Measurements from ENCODE around the gene SMARCD3.

SMARCD3 gene

GRCh38 chr7:151273651-151274390 lies 25.3 kb upstream of the SMARCD3 start:
- Histone ChIP-seq H3K36me3 (ENCODE audit: control insufficient read depth in 4 of 4, insufficient read depth in 4 of 4, low read length in 3 of 4) (no peaks in the 10 kb centered on the region), H3K27ac (ENCODE audit: insufficient read depth in 1 of 2, low read depth in 1 of 2, low read length in 2 of 2, poor library complexity in 1 of 2, severe bottlenecking in 2 of 2) (no peak overlapping the region), H3K27me3 (replicated peaks in 2 of 5; ENCODE audit: control insufficient read depth in 4 of 5, insufficient read depth in 5 of 5, low read length in 4 of 5) (peaks cover 0 to 5% (median 0%) of the 10 kb centered on the region in 5 experiments), H3K4me1 (ENCODE audit: control extremely low read depth in 1 of 4, control insufficient read depth in 4 of 4, insufficient read depth in 4 of 4, low read length in 3 of 4) (peaks cover 1 to 65% (median 47%) of the 10 kb centered on the region in 4 experiments), H3K4me3 (ENCODE audit: control insufficient read depth in 1 of 7, extremely low read depth in 1 of 7, insufficient read depth in 4 of 7, low read depth in 2 of 7, low read length in 6 of 7) (no peak overlapping the region), H3K9me3 (ENCODE audit: control extremely low read depth in 1 of 5, control insufficient read depth in 4 of 5, insufficient read depth in 2 of 5, low read depth in 1 of 5, low read length in 4 of 5) (no peaks in the 10 kb centered on the region)
- ChIA-PET CTCF (interaction anchor here (0.9 to 2.4 kb wide), 7 partner anchors 21 to 30 kb away, joined by 3 to 7 read pairs (median 3); partner anchors contain the start of gene SMARCD3), POLR2A (interaction anchor here (1.3 to 1.4 kb wide), 2 partner anchors 12 to 27 kb away, joined by 3 to 4 read pairs; no protein-coding TSS in a partner anchor)
- DNase-seq, result no peak
- WGBS (ENCODE audit: insufficient coverage), result 47% methylated on average over 6 of the region's 9 CpGs

- Histone ChIP-seq H3K4me1 (ENCODE audit: control extremely low read depth in 1 of 4, control insufficient read depth in 4 of 4, insufficient read depth in 4 of 4, low read length in 3 of 4) (peaks cover 1 to 65% (median 47%) of the 10 kb centered on the region in 4 experiments), H3K36me3 (ENCODE audit: control insufficient read depth in 4 of 4, insufficient read depth in 4 of 4, low read length in 3 of 4) (no peaks in the 10 kb centered on the region), H3K9me3 (ENCODE audit: control extremely low read depth in 1 of 5, control insufficient read depth in 4 of 5, insufficient read depth in 2 of 5, low read depth in 1 of 5, low read length in 4 of 5) (no peaks in the 10 kb centered on the region), H3K27me3 (replicated peaks in 2 of 5; ENCODE audit: control insufficient read depth in 4 of 5, insufficient read depth in 5 of 5, low read length in 4 of 5) (peaks cover 0 to 5% (median 0%) of the 10 kb centered on the region in 5 experiments), H3K27ac (ENCODE audit: insufficient read depth in 1 of 2, low read depth in 1 of 2, low read length in 2 of 2, poor library complexity in 1 of 2, severe bottlenecking in 2 of 2) (no peak overlapping the region), H3K4me3 (ENCODE audit: control insufficient read depth in 1 of 7, extremely low read depth in 1 of 7, insufficient read depth in 4 of 7, low read depth in 2 of 7, low read length in 6 of 7) (peak overlapping the region in 1 of 7 experiments; percentile 21)
- ChIA-PET POLR2A (interaction anchor here (1.3 kb wide), 1 partner anchor 26 kb away, joined by 3 read pairs; no protein-coding TSS in a partner anchor), CTCF (interaction anchor here (1.1 to 1.3 kb wide), 2 partner anchors 31 to 32 kb away, joined by 3 read pairs; no protein-coding TSS in a partner anchor)
- DNase-seq, result peak in 2 of 3 donors; percentile 38 to 54
- 78% methylated on average over 7 of the region's 7 CpGs for WGBS (ENCODE audit: insufficient coverage)
Measured at GRCh38 chr7:151272877-151273276, 24.4 kb upstream of the SMARCD3 start.

DNA sequence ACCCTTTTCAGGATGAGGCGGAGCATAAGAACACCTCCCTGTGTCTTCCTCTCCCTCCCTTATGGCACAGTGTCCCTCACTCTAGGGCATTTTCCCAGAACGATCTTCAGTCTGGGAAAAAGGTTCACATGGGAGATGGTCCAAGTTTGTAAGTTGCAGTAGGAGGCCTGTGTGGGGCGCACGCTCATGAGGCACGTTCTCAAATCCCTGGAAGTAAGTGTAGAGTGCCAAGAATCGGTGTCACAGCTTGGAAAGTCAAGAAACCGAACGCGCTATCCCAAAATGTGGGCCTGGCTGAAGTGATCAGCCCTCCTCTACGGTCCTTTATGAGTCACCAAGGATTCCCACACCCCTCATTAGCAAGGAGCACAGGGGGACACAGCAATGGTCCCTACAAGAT lies 23.9 kb upstream of the SMARCD3 start:
- ChIA-PET CTCF (interaction anchor here (1.1 to 1.3 kb wide), 3 partner anchors 28 to 33 kb away, joined by 3 to 4 read pairs (median 3); no protein-coding TSS in a partner anchor), POLR2A (interaction anchor here (1.3 kb wide), 1 partner anchor 25 kb away, joined by 3 read pairs; no protein-coding TSS in a partner anchor)
- no peak for DNase-seq
- peaks cover 0 to 3% (median 0%) of the 10 kb centered on the region in 5 experiments for H3K27me3 ChIP-seq (replicated peaks in 2 of 5; ENCODE audit: control insufficient read depth in 4 of 5, insufficient read depth in 5 of 5, low read length in 4 of 5)
- 90% methylated on average over 10 of the region's 10 CpGs for WGBS (ENCODE audit: insufficient coverage)
- no peaks in the 10 kb centered on the region for H3K36me3 ChIP-seq (ENCODE audit: control insufficient read depth in 4 of 4, insufficient read depth in 4 of 4, low read length in 3 of 4)
- peak overlapping the region in 1 of 7 experiments; percentile 21 for H3K4me3 ChIP-seq (ENCODE audit: control insufficient read depth in 1 of 7, extremely low read depth in 1 of 7, insufficient read depth in 4 of 7, low read depth in 2 of 7, low read length in 6 of 7)
- no peak overlapping the region for H3K27ac ChIP-seq (ENCODE audit: insufficient read depth in 1 of 2, low read depth in 1 of 2, low read length in 2 of 2, poor library complexity in 1 of 2, severe bottlenecking in 2 of 2)
- H3K9me3 ChIP-seq (ENCODE audit: control extremely low read depth in 1 of 5, control insufficient read depth in 4 of 5, insufficient read depth in 2 of 5, low read depth in 1 of 5, low read length in 4 of 5), result no peaks in the 10 kb centered on the region
- H3K4me1 ChIP-seq (ENCODE audit: control extremely low read depth in 1 of 4, control insufficient read depth in 4 of 4, insufficient read depth in 4 of 4, low read length in 3 of 4), result peaks cover 1 to 62% (median 46%) of the 10 kb centered on the region in 4 experiments

DNA sequence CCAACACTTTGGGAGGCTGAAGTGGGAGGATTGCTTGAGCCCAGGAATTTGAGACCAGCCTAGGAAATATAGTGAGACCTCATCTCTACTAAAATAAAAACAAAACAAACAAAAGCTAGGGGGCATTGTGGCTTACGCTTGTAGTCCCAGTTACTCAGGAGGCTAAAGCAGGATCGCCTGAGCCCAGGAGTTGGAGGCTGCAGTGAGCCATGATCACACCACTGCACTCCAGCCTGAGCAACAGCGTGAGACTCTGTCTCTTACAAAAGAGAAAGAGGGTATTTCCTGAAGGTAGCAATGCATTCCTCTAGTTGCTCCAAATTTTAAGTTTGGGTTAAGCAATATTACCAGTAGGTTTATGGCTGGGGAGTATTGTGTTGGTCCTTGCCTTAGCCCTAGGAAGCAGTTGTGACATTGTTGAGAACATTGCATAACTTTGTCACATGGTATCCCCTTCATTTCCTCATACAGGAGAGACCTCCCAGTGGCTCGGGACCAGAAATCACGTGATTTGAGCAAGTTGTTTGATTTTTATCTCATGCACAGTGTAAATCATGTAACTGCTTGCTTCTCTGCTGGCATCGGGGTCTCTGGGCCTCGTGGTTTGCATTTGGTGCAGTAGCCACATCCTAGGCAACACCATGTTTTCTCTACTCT lies 23.3 kb upstream of the SMARCD3 start:
- Histone ChIP-seq H3K4me1 (ENCODE audit: control extremely low read depth in 1 of 4, control insufficient read depth in 4 of 4, insufficient read depth in 4 of 4, low read length in 3 of 4) (peaks cover 1 to 59% (median 44%) of the 10 kb centered on the region in 4 experiments), H3K9me3 (ENCODE audit: control extremely low read depth in 1 of 5, control insufficient read depth in 4 of 5, insufficient read depth in 2 of 5, low read depth in 1 of 5, low read length in 4 of 5) (no peaks in the 10 kb centered on the region), H3K27me3 (replicated peaks in 2 of 5; ENCODE audit: control insufficient read depth in 4 of 5, insufficient read depth in 5 of 5, low read length in 4 of 5) (peaks cover 0 to 3% (median 0%) of the 10 kb centered on the region in 5 experiments), H3K36me3 (ENCODE audit: control insufficient read depth in 4 of 4, insufficient read depth in 4 of 4, low read length in 3 of 4) (no peaks in the 10 kb centered on the region), H3K4me3 (ENCODE audit: control insufficient read depth in 1 of 7, extremely low read depth in 1 of 7, insufficient read depth in 4 of 7, low read depth in 2 of 7, low read length in 6 of 7) (peak overlapping the region in 1 of 7 experiments; percentile 1), H3K27ac (ENCODE audit: insufficient read depth in 1 of 2, low read depth in 1 of 2, low read length in 2 of 2, poor library complexity in 1 of 2, severe bottlenecking in 2 of 2) (no peak overlapping the region)
- peak; percentile 83 to 94 (median 91) for DNase-seq
- POLR2A ChIA-PET, result no interaction called here
- WGBS (ENCODE audit: insufficient coverage), result 58% methylated on average over 5 of the region's 7 CpGs
- CTCF ChIA-PET, result interaction anchor here (0.8 to 1.3 kb wide), 3 partner anchors 11 to 30 kb away, joined by 4 to 5 read pairs (median 4); no protein-coding TSS in a partner anchor

DNA sequence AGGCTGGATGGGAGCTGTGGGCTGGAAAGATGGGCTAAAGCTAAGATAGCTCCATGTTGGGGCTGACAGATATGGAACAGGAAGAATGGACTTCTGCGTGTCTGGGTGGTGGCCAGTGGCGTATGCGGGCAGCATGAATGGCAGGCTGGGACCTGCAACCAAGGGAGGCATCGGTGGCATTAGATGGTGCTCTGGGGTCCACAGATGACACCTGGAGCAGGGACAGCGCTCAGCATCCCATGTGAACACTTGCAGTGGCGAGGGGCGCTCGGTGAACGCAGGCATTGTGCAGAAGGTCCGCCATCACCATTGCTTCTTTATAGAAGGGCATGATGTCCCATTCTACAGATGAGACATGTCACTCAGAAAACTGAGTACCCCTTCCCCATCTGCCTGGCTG lies 21.0 kb upstream of the SMARCD3 start:
- DNase-seq, result no peak
- CTCF ChIA-PET, result interaction anchor here (0.9 to 1.2 kb wide), 2 partner anchors 25 to 27 kb away, joined by 3 read pairs; no protein-coding TSS in a partner anchor
- H3K4me3 ChIP-seq (ENCODE audit: control insufficient read depth in 1 of 7, extremely low read depth in 1 of 7, insufficient read depth in 4 of 7, low read depth in 2 of 7, low read length in 6 of 7), result no peak overlapping the region
- H3K27me3 ChIP-seq (replicated peaks in 2 of 5; ENCODE audit: control insufficient read depth in 4 of 5, insufficient read depth in 5 of 5, low read length in 4 of 5), result no peaks in the 10 kb centered on the region
- H3K36me3 ChIP-seq (ENCODE audit: control insufficient read depth in 4 of 4, insufficient read depth in 4 of 4, low read length in 3 of 4), result no peaks in the 10 kb centered on the region
- H3K9me3 ChIP-seq (ENCODE audit: control extremely low read depth in 1 of 5, control insufficient read depth in 4 of 5, insufficient read depth in 2 of 5, low read depth in 1 of 5, low read length in 4 of 5), result no peaks in the 10 kb centered on the region
- no peak overlapping the region for H3K27ac ChIP-seq (ENCODE audit: insufficient read depth in 1 of 2, low read depth in 1 of 2, low read length in 2 of 2, poor library complexity in 1 of 2, severe bottlenecking in 2 of 2)
- H3K4me1 ChIP-seq (ENCODE audit: control extremely low read depth in 1 of 4, control insufficient read depth in 4 of 4, insufficient read depth in 4 of 4, low read length in 3 of 4), result peaks cover 1 to 37% (median 33%) of the 10 kb centered on the region in 4 experiments
- WGBS (ENCODE audit: insufficient coverage), result 100% methylated on average over 8 of the region's 10 CpGs
- POLR2A ChIA-PET, result no interaction called here

DNA sequence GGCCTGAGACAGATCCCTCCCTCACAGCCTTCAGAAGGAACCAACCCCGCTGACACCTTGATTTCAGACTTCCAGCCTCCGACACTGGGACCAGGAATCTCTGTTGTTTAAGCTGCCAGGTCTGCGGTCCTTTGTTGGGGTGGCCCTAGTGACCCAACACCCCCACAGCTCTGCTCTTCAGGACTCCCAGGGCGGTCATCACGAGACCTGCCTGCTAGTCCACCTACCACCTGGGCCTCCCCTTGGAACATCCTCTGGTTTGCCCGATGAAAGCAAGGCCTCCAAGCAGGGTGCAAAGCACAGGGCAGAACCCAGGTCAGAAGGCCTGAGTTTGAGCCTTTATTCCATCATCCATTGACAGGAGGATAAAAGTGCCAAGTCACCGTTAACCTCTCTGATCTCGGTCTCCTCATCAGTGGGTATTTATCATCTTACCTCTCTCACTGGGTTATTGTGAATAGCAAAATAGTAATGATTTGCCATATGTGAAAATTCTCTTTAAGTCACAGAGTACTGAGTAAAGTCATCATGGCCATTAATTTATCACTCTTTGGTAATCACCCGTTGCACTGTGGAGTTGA lies 16.9 kb upstream of the SMARCD3 start:
- DNase-seq, result no peak
- 98% methylated on average over 5 of the region's 9 CpGs for WGBS (ENCODE audit: insufficient coverage)
- POLR2A ChIA-PET, result no interaction called here
- Histone ChIP-seq H3K36me3 (ENCODE audit: control insufficient read depth in 4 of 4, insufficient read depth in 4 of 4, low read length in 3 of 4) (no peaks in the 10 kb centered on the region), H3K4me1 (ENCODE audit: control extremely low read depth in 1 of 4, control insufficient read depth in 4 of 4, insufficient read depth in 4 of 4, low read length in 3 of 4) (no peaks in the 10 kb centered on the region), H3K27ac (ENCODE audit: insufficient read depth in 1 of 2, low read depth in 1 of 2, low read length in 2 of 2, poor library complexity in 1 of 2, severe bottlenecking in 2 of 2) (no peak overlapping the region), H3K9me3 (ENCODE audit: control extremely low read depth in 1 of 5, control insufficient read depth in 4 of 5, insufficient read depth in 2 of 5, low read depth in 1 of 5, low read length in 4 of 5) (no peaks in the 10 kb centered on the region), H3K27me3 (replicated peaks in 2 of 5; ENCODE audit: control insufficient read depth in 4 of 5, insufficient read depth in 5 of 5, low read length in 4 of 5) (peaks cover 0 to 3% (median 0%) of the 10 kb centered on the region in 5 experiments), H3K4me3 (ENCODE audit: control insufficient read depth in 1 of 7, extremely low read depth in 1 of 7, insufficient read depth in 4 of 7, low read depth in 2 of 7, low read length in 6 of 7) (no peak overlapping the region)
- CTCF ChIA-PET, result interaction anchor here (1.9 kb wide), 1 partner anchor 26 kb away, joined by 6 read pairs; no protein-coding TSS in a partner anchor

Measured in common myeloid progenitor, CD34-positive (primary cell).